ENCODE data around the gene AGMAT.

The AGMAT gene

GRCh38 chr1:15620902-15621682 lies 36.2 kb upstream of the AGMAT start:
- no peak for DNase-seq (ENCODE audit: low read depth)
- no peak overlapping the region for H3K4me3 ChIP-seq (ENCODE audit: low read depth, low read length)
- TF ChIP-seq CTCF (IDR thresholded peaks at IDR 0.05; ENCODE audit: low read depth, low read length) (no peak), MAX (IDR thresholded peaks at IDR 0.05; ENCODE audit: low read depth, low read length) (no peak), MYC (IDR thresholded peaks at IDR 0.05; ENCODE audit: low read depth, low read length) (no peak), POLR2A (IDR thresholded peaks at IDR 0.05; ENCODE audit: extremely low read depth, insufficient read length) (no peak)

GRCh38 chr1:15620155-15620545 lies 35.3 kb upstream of the AGMAT start:
- TF ChIP-seq MAX (IDR thresholded peaks at IDR 0.05; ENCODE audit: low read depth, low read length) (no peak), MYC (IDR thresholded peaks at IDR 0.05; ENCODE audit: low read depth, low read length) (no peak), POLR2A (IDR thresholded peaks at IDR 0.05; ENCODE audit: extremely low read depth, insufficient read length) (no peak), CTCF (IDR thresholded peaks at IDR 0.05; ENCODE audit: low read depth, low read length) (no peak)
- peak; percentile 16 for DNase-seq (ENCODE audit: low read depth)
- H3K4me3 ChIP-seq (ENCODE audit: low read depth, low read length) = peak overlapping the region; percentile 40

- peak overlapping the region; percentile 75 for H3K4me3 ChIP-seq (ENCODE audit: low read depth, low read length)
- TF ChIP-seq POLR2A (IDR thresholded peaks at IDR 0.05; ENCODE audit: extremely low read depth, insufficient read length) = no peak
- peak; percentile 94 for TF ChIP-seq MAX (IDR thresholded peaks at IDR 0.05; ENCODE audit: low read depth, low read length)
- peak; percentile 83 for TF ChIP-seq MYC (IDR thresholded peaks at IDR 0.05; ENCODE audit: low read depth, low read length)
- TF ChIP-seq CTCF (IDR thresholded peaks at IDR 0.05; ENCODE audit: low read depth, low read length) = no peak
- peak; percentile 52 for DNase-seq (ENCODE audit: low read depth)
Measured at GRCh38 chr1:15618655-15619525, 34.0 kb upstream of the AGMAT start.

GRCh38 chr1:15618077-15618654 lies 33.3 kb upstream of the AGMAT start:
- TF ChIP-seq MAX (IDR thresholded peaks at IDR 0.05; ENCODE audit: low read depth, low read length) (no peak; the same call in 1 of the 2 replicates), MYC (IDR thresholded peaks at IDR 0.05; ENCODE audit: low read depth, low read length) (0 out of 2 replicates have a peak, but pooled peaks have one; percentile 25)
- peak; percentile 31 for DNase-seq (ENCODE audit: low read depth)
- H3K4me3 ChIP-seq (ENCODE audit: low read depth, low read length) = peak overlapping the region; percentile 75

GRCh38 chr1:15617173-15618076 lies 32.6 kb upstream of the AGMAT start, which contains the start of gene DDI2:
Gene DDI2, plus strand, starts transcription at chr1:15617458. Its CDS starts 213 bp downstream, at chr1:15617671.
- TF ChIP-seq CTCF (IDR thresholded peaks at IDR 0.05; ENCODE audit: low read depth, low read length) (no peak), MYC (IDR thresholded peaks at IDR 0.05; ENCODE audit: low read depth, low read length) (peak; percentile 83), POLR2A (IDR thresholded peaks at IDR 0.05; ENCODE audit: extremely low read depth, insufficient read length) (peak; percentile 76), MAX (IDR thresholded peaks at IDR 0.05; ENCODE audit: low read depth, low read length) (peak; percentile 64)

More at GRCh38 chr1:15617173-15618076, 32.6 kb upstream of the AGMAT start, which contains the start of gene DDI2:
- DNase-seq (ENCODE audit: low read depth) = peak; percentile 96
- H3K4me3 ChIP-seq (ENCODE audit: low read depth, low read length) = peak within 1 kb of the TSS; percentile 75

Data from NB4 (cell line).